ENCODE data around the gene TMEM161A.

Gene TMEM161A

GRCh38 chr19:19095691-19096090 lies 42.6 kb downstream of the TMEM161A start:
- Histone ChIP-seq H3K4me3 (ENCODE audit: low read depth, low read length) (no peak overlapping the region), H3K36me3 (ENCODE audit: insufficient read depth, low read length) (no peaks in the 10 kb centered on the region), H3K27me3 (ENCODE audit: insufficient read depth, low read length) (no peaks in the 10 kb centered on the region), H3K79me2 (ENCODE audit: control insufficient read depth, insufficient read depth, low read length, unreplicated experiment) (no peaks in the 10 kb centered on the region), H2AFZ (ENCODE audit: low read length, unreplicated experiment) (no peak overlapping the region), H3K4me1 (ENCODE audit: control insufficient read depth, insufficient read depth, low read length, unreplicated experiment) (no peaks in the 10 kb centered on the region), H3K27ac (ENCODE audit: low read depth, low read length) (no peak overlapping the region)

GRCh38 chr19:19094513-19094912 lies 43.8 kb downstream of the TMEM161A start:
- Histone ChIP-seq H3K4me1 (ENCODE audit: control insufficient read depth, insufficient read depth, low read length, unreplicated experiment) (no peaks in the 10 kb centered on the region), H3K36me3 (ENCODE audit: insufficient read depth, low read length) (no peaks in the 10 kb centered on the region), H3K27ac (ENCODE audit: low read depth, low read length) (no peak overlapping the region), H3K27me3 (ENCODE audit: insufficient read depth, low read length) (no peaks in the 10 kb centered on the region), H3K4me3 (ENCODE audit: low read depth, low read length) (no peak overlapping the region), H3K79me2 (ENCODE audit: control insufficient read depth, insufficient read depth, low read length, unreplicated experiment) (no peaks in the 10 kb centered on the region), H2AFZ (ENCODE audit: low read length, unreplicated experiment) (no peak overlapping the region)

- Histone ChIP-seq H3K36me3 (ENCODE audit: insufficient read depth, low read length) (no peaks in the 10 kb centered on the region), H3K4me1 (ENCODE audit: control insufficient read depth, insufficient read depth, low read length, unreplicated experiment) (no peaks in the 10 kb centered on the region), H3K79me2 (ENCODE audit: control insufficient read depth, insufficient read depth, low read length, unreplicated experiment) (no peaks in the 10 kb centered on the region), H3K4me3 (ENCODE audit: low read depth, low read length) (no peak overlapping the region), H3K27me3 (ENCODE audit: insufficient read depth, low read length) (no peaks in the 10 kb centered on the region), H3K27ac (ENCODE audit: low read depth, low read length) (no peak overlapping the region), H2AFZ (ENCODE audit: low read length, unreplicated experiment) (no peak overlapping the region)
These were observed 50.6 kb downstream of the TMEM161A start for GRCh38 chr19:19087676-19088075.

GRCh38 chr19:19083413-19084178 lies 54.7 kb downstream of the TMEM161A start:
- Histone ChIP-seq H2AFZ (ENCODE audit: low read length, unreplicated experiment) (no peak overlapping the region), H3K27ac (ENCODE audit: low read depth, low read length) (no peak overlapping the region), H3K79me2 (ENCODE audit: control insufficient read depth, insufficient read depth, low read length, unreplicated experiment) (no peaks in the 10 kb centered on the region), H3K4me3 (ENCODE audit: low read depth, low read length) (no peak overlapping the region), H3K4me1 (ENCODE audit: control insufficient read depth, insufficient read depth, low read length, unreplicated experiment) (no peaks in the 10 kb centered on the region), H3K36me3 (ENCODE audit: insufficient read depth, low read length) (no peaks in the 10 kb centered on the region), H3K27me3 (ENCODE audit: insufficient read depth, low read length) (no peaks in the 10 kb centered on the region)

GRCh38 chr19:19081642-19082151 lies 56.6 kb downstream of the TMEM161A start:
- Histone ChIP-seq H3K4me3 (ENCODE audit: low read depth, low read length) (no peak overlapping the region), H3K27ac (ENCODE audit: low read depth, low read length) (no peak overlapping the region), H3K4me1 (ENCODE audit: control insufficient read depth, insufficient read depth, low read length, unreplicated experiment) (no peaks in the 10 kb centered on the region), H2AFZ (ENCODE audit: low read length, unreplicated experiment) (no peak overlapping the region), H3K27me3 (ENCODE audit: insufficient read depth, low read length) (no peaks in the 10 kb centered on the region), H3K36me3 (ENCODE audit: insufficient read depth, low read length) (no peaks in the 10 kb centered on the region), H3K79me2 (ENCODE audit: control insufficient read depth, insufficient read depth, low read length, unreplicated experiment) (no peaks in the 10 kb centered on the region)

- H3K27me3 ChIP-seq (ENCODE audit: insufficient read depth, low read length): no peaks in the 10 kb centered on the region
- no peak overlapping the region for H3K4me3 ChIP-seq (ENCODE audit: low read depth, low read length)
- no peaks in the 10 kb centered on the region for H3K79me2 ChIP-seq (ENCODE audit: control insufficient read depth, insufficient read depth, low read length, unreplicated experiment)
- H3K4me1 ChIP-seq (ENCODE audit: control insufficient read depth, insufficient read depth, low read length, unreplicated experiment): no peaks in the 10 kb centered on the region
- no peaks in the 10 kb centered on the region for H3K36me3 ChIP-seq (ENCODE audit: insufficient read depth, low read length)
- H2AFZ ChIP-seq (ENCODE audit: low read length, unreplicated experiment): no peak overlapping the region
- H3K27ac ChIP-seq (ENCODE audit: low read depth, low read length): no peak overlapping the region
These were observed 58.7 kb downstream of the TMEM161A start for GRCh38 chr19:19079571-19079970.

GRCh38 chr19:19078801-19079200 lies 59.5 kb downstream of the TMEM161A start:
- Histone ChIP-seq H3K4me3 (ENCODE audit: low read depth, low read length) (no peak overlapping the region), H3K36me3 (ENCODE audit: insufficient read depth, low read length) (no peaks in the 10 kb centered on the region), H3K4me1 (ENCODE audit: control insufficient read depth, insufficient read depth, low read length, unreplicated experiment) (no peaks in the 10 kb centered on the region), H3K27ac (ENCODE audit: low read depth, low read length) (no peak overlapping the region), H3K79me2 (ENCODE audit: control insufficient read depth, insufficient read depth, low read length, unreplicated experiment) (no peaks in the 10 kb centered on the region), H2AFZ (ENCODE audit: low read length, unreplicated experiment) (no peak overlapping the region), H3K27me3 (ENCODE audit: insufficient read depth, low read length) (no peaks in the 10 kb centered on the region)

GRCh38 chr19:19077103-19077502 lies 61.2 kb downstream of the TMEM161A start:
- H3K27ac ChIP-seq (ENCODE audit: low read depth, low read length): no peak overlapping the region

GRCh38 chr19:19076476-19076875 lies 61.8 kb downstream of the TMEM161A start:
- Histone ChIP-seq H3K27ac (ENCODE audit: low read depth, low read length) (no peak overlapping the region), H3K79me2 (ENCODE audit: control insufficient read depth, insufficient read depth, low read length, unreplicated experiment) (no peaks in the 10 kb centered on the region), H3K36me3 (ENCODE audit: insufficient read depth, low read length) (no peaks in the 10 kb centered on the region), H3K4me1 (ENCODE audit: control insufficient read depth, insufficient read depth, low read length, unreplicated experiment) (no peaks in the 10 kb centered on the region), H2AFZ (ENCODE audit: low read length, unreplicated experiment) (no peak overlapping the region), H3K4me3 (ENCODE audit: low read depth, low read length) (no peak overlapping the region), H3K27me3 (ENCODE audit: insufficient read depth, low read length) (no peaks in the 10 kb centered on the region)

More at GRCh38 chr19:19077103-19077502, 61.2 kb downstream of the TMEM161A start:
- Histone ChIP-seq H3K27me3 (ENCODE audit: insufficient read depth, low read length) (no peaks in the 10 kb centered on the region), H3K79me2 (ENCODE audit: control insufficient read depth, insufficient read depth, low read length, unreplicated experiment) (no peaks in the 10 kb centered on the region), H3K4me1 (ENCODE audit: control insufficient read depth, insufficient read depth, low read length, unreplicated experiment) (no peaks in the 10 kb centered on the region), H3K4me3 (ENCODE audit: low read depth, low read length) (no peak overlapping the region), H2AFZ (ENCODE audit: low read length, unreplicated experiment) (no peak overlapping the region), H3K36me3 (ENCODE audit: insufficient read depth, low read length) (no peaks in the 10 kb centered on the region)

GRCh38 chr19:19075126-19075525 lies 63.2 kb downstream of the TMEM161A start:
- no peaks in the 10 kb centered on the region for H3K27me3 ChIP-seq (ENCODE audit: insufficient read depth, low read length)
- H3K79me2 ChIP-seq (ENCODE audit: control insufficient read depth, insufficient read depth, low read length, unreplicated experiment): no peaks in the 10 kb centered on the region
- no peak overlapping the region for H3K4me3 ChIP-seq (ENCODE audit: low read depth, low read length)
- H3K27ac ChIP-seq (ENCODE audit: low read depth, low read length): no peak overlapping the region
- no peak overlapping the region for H2AFZ ChIP-seq (ENCODE audit: low read length, unreplicated experiment)
- no peaks in the 10 kb centered on the region for H3K4me1 ChIP-seq (ENCODE audit: control insufficient read depth, insufficient read depth, low read length, unreplicated experiment)
- no peaks in the 10 kb centered on the region for H3K36me3 ChIP-seq (ENCODE audit: insufficient read depth, low read length)

GRCh38 chr19:19074196-19074882 lies 63.9 kb downstream of the TMEM161A start:
- H3K27ac ChIP-seq (ENCODE audit: low read depth, low read length): no peak overlapping the region
- no peaks in the 10 kb centered on the region for H3K27me3 ChIP-seq (ENCODE audit: insufficient read depth, low read length)
- no peaks in the 10 kb centered on the region for H3K36me3 ChIP-seq (ENCODE audit: insufficient read depth, low read length)
- H2AFZ ChIP-seq (ENCODE audit: low read length, unreplicated experiment): no peak overlapping the region
- H3K4me3 ChIP-seq (ENCODE audit: low read depth, low read length): no peak overlapping the region
- no peaks in the 10 kb centered on the region for H3K79me2 ChIP-seq (ENCODE audit: control insufficient read depth, insufficient read depth, low read length, unreplicated experiment)
- no peaks in the 10 kb centered on the region for H3K4me1 ChIP-seq (ENCODE audit: control insufficient read depth, insufficient read depth, low read length, unreplicated experiment)
